A549 (cell line): Measurements from ENCODE around the gene SRPK1. TPM values are rescaled to one million over a fixed set of nuclear protein-coding genes. Genes with fewer than 3 reads are reported as not detected.

ENCODE experiments used
- ATAC-seq, 2 experiments: fragments of 200-7000 bp in 1 of 2; fragments of >200 bp in 1 of 2; cut with Nextera tagmentation in 1 of 2; cut with Tn5 transposase in 1 of 2; 3 replicates each; pipeline versions ENCODE4 v1.8.0 to v1.9.1; 2018 to 2020; ENCODE audit warnings: mild to moderate bottlenecking in 1 of 2, moderate library complexity in 1 of 2
- CTCF ChIA-PET: fragments of 300-600 bp; sonication (Branson Sonifier 250); formaldehyde crosslinking; extraction: SDS; loops from one replicate; lab custom pipeline; 2021; ENCODE audit warnings: antibody characterized with exemption, inconsistent platforms; lab: Yijun Ruan, JAX
- POLR2A ChIA-PET: fragments of 350-600 bp; formaldehyde crosslinking; extraction: SDS; loops from one replicate; lab custom pipeline; 2021; ENCODE audit warnings: antibody characterized with exemption, inconsistent platforms; lab: Yijun Ruan, JAX
- DNase-seq, 2 experiments: peaks; one replicate each; pipeline versions ENCODE4 v3.0.0 to v3.0.0-alpha.2; 2011 to 2016; ENCODE audit warnings: low read depth in 1 of 2, low spot score in 1 of 2
- FAIRE-seq: peaks from 2 replicates; lab custom pipeline; 2011; peaks lifted over from hg19 to GRCh38; lab: Jason Lieb, UNC
- H3K27ac ChIP-seq, 2 experiments: fragments of >200 bp; sonication (Bioruptor Twin); formaldehyde crosslinking; 3 replicates each; pipeline ENCODE4 v1.5.1; 2016 to 2017
- H3K4me1 ChIP-seq: fragments of >200 bp; sonication (Bioruptor Twin); formaldehyde crosslinking; 3 replicates; pipeline ENCODE4 v1.6.1; 2016
- H3K4me2 ChIP-seq: fragments of >200 bp; sonication (Bioruptor Twin); formaldehyde crosslinking; 3 replicates; pipeline ENCODE4 v1.6.1; 2016
- H3K4me3 ChIP-seq: fragments of >200 bp; sonication (Bioruptor Twin); formaldehyde crosslinking; 3 replicates; pipeline ENCODE4 v1.5.1; 2016
- H3K9me3 ChIP-seq: fragments of >200 bp; sonication (Bioruptor Twin); formaldehyde crosslinking; 3 replicates; pipeline ENCODE4 v1.6.1; 2016
- CBX8 ChIP-seq: fragments of 200-600 bp; sonication (generic); IDR thresholded peaks from 2 replicates; pipeline ENCODE4 v1.6.1; 2016
- CEBPB ChIP-seq, 2 experiments: fragments of >200 bp in 1 of 2; sonication (Bioruptor Twin) in 1 of 2; formaldehyde crosslinking in 1 of 2; IDR thresholded peaks; 2 replicates each; pipeline ENCODE4 v1.6.1; 2012 to 2016
- CHD2 ChIP-seq: fragments of 150-350 bp; IDR thresholded peaks from 2 replicates; pipeline ENCODE4 v1.6.1; 2014; ENCODE audit warnings: low read length; ENCODE audit not compliant: partially characterized antibody
- EP300 ChIP-seq, 2 experiments: fragments of >200 bp; sonication (Bioruptor Twin); formaldehyde crosslinking; IDR thresholded peaks; 2 replicates in 1 of 2; 3 replicates in 1 of 2; pipeline ENCODE4 v1.6.1; 2016 to 2017
- ESRRA ChIP-seq: fragments of 150-350 bp; IDR thresholded peaks from 2 replicates; pipeline ENCODE4 v1.6.1; 2014; ENCODE audit warnings: mild to moderate bottlenecking, low read length, borderline replicate concordance
- FOSB ChIP-seq: fragments of 250-450 bp; sonication (Bioruptor Pico); IDR thresholded peaks from 2 replicates; pipeline ENCODE4 v1.5.0; 2020; ENCODE audit warnings: mild to moderate bottlenecking, moderate library complexity
- FOXS1 ChIP-seq: fragments of 250-450 bp; sonication (Bioruptor Pico); IDR thresholded peaks from 2 replicates; pipeline ENCODE4 v1.5.0; 2020; ENCODE audit warnings: mild to moderate bottlenecking, moderate library complexity
- HOXA7 ChIP-seq: fragments of 250-450 bp; sonication (Bioruptor Pico); IDR thresholded peaks from 2 replicates; pipeline ENCODE4 v1.5.0; 2020; ENCODE audit warnings: mild to moderate bottlenecking, moderate library complexity
- HOXB13 ChIP-seq: fragments of 250-450 bp; sonication (Bioruptor Pico); IDR thresholded peaks from 2 replicates; pipeline ENCODE4 v1.5.0; 2020; ENCODE audit warnings: low read depth, mild to moderate bottlenecking, moderate library complexity
- JUN ChIP-seq, 2 experiments: fragments of >200 bp; sonication (Bioruptor Twin); formaldehyde crosslinking; IDR thresholded peaks; 2 replicates in 1 of 2; 3 replicates in 1 of 2; pipeline ENCODE4 v1.6.1; 2016 to 2017
- JUNB ChIP-seq: fragments of >200 bp; sonication (Bioruptor Twin); formaldehyde crosslinking; IDR thresholded peaks from 2 replicates; pipeline ENCODE4 v1.6.1; 2016
- MAX ChIP-seq: IDR thresholded peaks from 2 replicates; pipeline ENCODE4 v1.6.1; 2012
- MAZ ChIP-seq: fragments of 150-350 bp; IDR thresholded peaks from 2 replicates; pipeline ENCODE4 v1.6.1; 2014; ENCODE audit warnings: antibody characterized with exemption, low read depth, low read length, borderline replicate concordance
- NFE2L2 ChIP-seq: fragments of 150-350 bp; conservative IDR thresholded peaks from 2 replicates; pipeline ENCODE4 v1.6.1; 2014; ENCODE audit warnings: low read length
- NPAS2 ChIP-seq: fragments of 250-450 bp; sonication (Bioruptor Pico); IDR thresholded peaks from 2 replicates; pipeline ENCODE4 v1.8.0; 2022; ENCODE audit warnings: mild to moderate bottlenecking, moderate library complexity, borderline replicate concordance
- NR3C1 ChIP-seq: fragments of >200 bp; sonication (Bioruptor Twin); formaldehyde crosslinking; IDR thresholded peaks from 3 replicates; pipeline ENCODE4 v1.6.1; 2017
- POLR2A ChIP-seq: IDR thresholded peaks from 2 replicates; pipeline ENCODE4 v1.6.1; 2012; ENCODE audit warnings: mild to moderate bottlenecking, low read length
- RARB ChIP-seq: fragments of 250-450 bp; sonication (Bioruptor Pico); IDR thresholded peaks from 2 replicates; pipeline ENCODE4 v1.8.0; 2021; ENCODE audit warnings: mild to moderate bottlenecking, moderate library complexity
- RFX5 ChIP-seq: fragments of 450-650 bp; IDR thresholded peaks from 2 replicates; pipeline ENCODE4 v1.7.1; 2014; ENCODE audit warnings: antibody characterized with exemption, mild to moderate bottlenecking, moderate library complexity
- SREBF2 ChIP-seq: fragments of 450-650 bp; IDR thresholded peaks from 2 replicates; pipeline ENCODE4 v1.6.1; 2014; ENCODE audit warnings: mild to moderate bottlenecking, moderate library complexity
- TFCP2L1 ChIP-seq: fragments of 250-450 bp; sonication (Bioruptor Pico); IDR thresholded peaks from 2 replicates; pipeline ENCODE4 v1.5.0; 2021; ENCODE audit warnings: mild to moderate bottlenecking
- ZC3H11A ChIP-seq: fragments of 450-650 bp; IDR thresholded peaks from 2 replicates; pipeline ENCODE4 v1.6.1; 2014; ENCODE audit warnings: antibody characterized with exemption, mild to moderate bottlenecking
- ZNF302 ChIP-seq: fragments of 250-450 bp; sonication (Bioruptor Pico); IDR thresholded peaks from 2 replicates; pipeline ENCODE4 v1.9.0; 2021; ENCODE audit warnings: inconsistent platforms, mild to moderate bottlenecking, moderate library complexity
- ZSCAN20 ChIP-seq: fragments of 250-450 bp; sonication (Bioruptor Pico); IDR thresholded peaks from 2 replicates; pipeline ENCODE4 v1.8.0; 2022; ENCODE audit warnings: mild to moderate bottlenecking, moderate library complexity
- WGBS: methylation state at CpG from one replicate; pipeline ENCODE4 v1.1.6; 2017; ENCODE audit errors: missing lambda C conversion rate; 5-methylcytosine and 5-hydroxymethylcytosine counted together
- polyA plus RNA-seq, 4 experiments: library from polyadenylated mRNA; depleted of rRNA in 3 of 4; stranded (reverse); fragments of >200 nt; fragmentation: RNase III in 1 of 4; extraction: RNeasy Plus Mini Kit Qiagen cat#74134 plus additional on column Dnase treatment in 1 of 4; gene quantifications; 2 replicates in 3 of 4; 3 replicates in 1 of 4; pipeline ENCODE4 v1.2.3, GENCODE V29; 2011 to 2017
- TF ChIP-seq, protein P1 (sequence below): fragments of 250-450 bp; sonication (Bioruptor Pico); IDR thresholded peaks from 2 replicates; pipeline ENCODE4 v1.5.0; 2021; ENCODE audit warnings: mild to moderate bottlenecking, moderate library complexity, borderline replicate concordance
- TF ChIP-seq, protein P2 (sequence below): fragments of >200 bp; sonication (Bioruptor Twin); formaldehyde crosslinking; IDR thresholded peaks from 3 replicates; pipeline ENCODE4 v1.6.1; 2016

SRPK1 gene
- polyA plus RNA-seq, 2 of the 4 experiments (the other 2 are of a cell fraction): 46.9 to 65.9 TPM

- Histone ChIP-seq H3K9me3 (no peaks in the 10 kb centered on the region), H3K4me2 (no peak overlapping the region), H3K27ac (no peak overlapping the region), H3K4me3 (no peak overlapping the region)
- no peak for DNase-seq
- POLR2A ChIA-PET: no interaction called here
- ATAC-seq: no peak
- TF ChIP-seq HOXA7 (CRISPR knock-in tag) (no peak), CHD2 (no peak), MAX (no peak), RARB (no peak), SREBF2 (no peak), POLR2A (no peak), ZSCAN20 (no peak), ESRRA (no peak), JUN (IDR thresholded peaks at IDR 0.05) (no peak), JUNB (no peak), TFCP2L1 (CRISPR knock-in tag) (no peak)
- TF ChIP-seq, protein P1, sequence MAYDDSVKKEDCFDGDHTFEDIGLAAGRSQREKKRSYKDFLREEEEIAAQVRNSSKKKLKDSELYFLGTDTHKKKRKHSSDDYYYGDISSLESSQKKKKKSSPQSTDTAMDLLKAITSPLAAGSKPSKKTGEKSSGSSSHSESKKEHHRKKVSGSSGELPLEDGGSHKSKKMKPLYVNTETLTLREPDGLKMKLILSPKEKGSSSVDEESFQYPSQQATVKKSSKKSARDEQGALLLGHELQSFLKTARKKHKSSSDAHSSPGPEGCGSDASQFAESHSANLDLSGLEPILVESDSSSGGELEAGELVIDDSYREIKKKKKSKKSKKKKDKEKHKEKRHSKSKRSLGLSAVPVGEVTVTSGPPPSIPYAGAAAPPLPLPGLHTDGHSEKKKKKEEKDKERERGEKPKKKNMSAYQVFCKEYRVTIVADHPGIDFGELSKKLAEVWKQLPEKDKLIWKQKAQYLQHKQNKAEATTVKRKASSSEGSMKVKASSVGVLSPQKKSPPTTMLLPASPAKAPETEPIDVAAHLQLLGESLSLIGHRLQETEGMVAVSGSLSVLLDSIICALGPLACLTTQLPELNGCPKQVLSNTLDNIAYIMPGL (CRISPR knock-in tag): no peak
- TF ChIP-seq, all 56 proteins: peak for 0
- WGBS: 78% methylated on average over 5 of the region's 5 CpGs
- FAIRE-seq: no peak
- peaks cover 6% of the 10 kb centered on the region; the same call in 1 of the 3 replicates for H3K4me1 ChIP-seq
- CTCF ChIA-PET: interaction anchor here (1.4 kb wide), 1 partner anchor 72 kb away, joined by 6 read pairs; the partner anchor contains the start of gene MAPK14
Observed at GRCh38 chr6:35955521-35955920, 34.6 kb upstream of the SRPK1 start.

- no peak overlapping the region for H3K4me2 ChIP-seq
- FAIRE-seq (no peak), DNase-seq (no peak), ATAC-seq (no peak)
- no peak overlapping the region for H3K27ac ChIP-seq
- ChIA-PET CTCF (interaction anchor here (1.4 to 1.7 kb wide), 2 partner anchors 12 to 72 kb away, joined by 4 to 6 read pairs; partner anchors contain the start of gene MAPK14), POLR2A (no interaction called here)
- H3K4me1 ChIP-seq: peaks cover 6% of the 10 kb centered on the region; the same call in 1 of the 3 replicates
- WGBS: 88% methylated on average over 8 of the region's 8 CpGs
- H3K9me3 ChIP-seq: no peaks in the 10 kb centered on the region
- no peak for TF ChIP-seq RFX5
- no peak for TF ChIP-seq NFE2L2
- TF ChIP-seq HOXB13 (CRISPR knock-in tag): no peak
- TF ChIP-seq, protein P2, sequence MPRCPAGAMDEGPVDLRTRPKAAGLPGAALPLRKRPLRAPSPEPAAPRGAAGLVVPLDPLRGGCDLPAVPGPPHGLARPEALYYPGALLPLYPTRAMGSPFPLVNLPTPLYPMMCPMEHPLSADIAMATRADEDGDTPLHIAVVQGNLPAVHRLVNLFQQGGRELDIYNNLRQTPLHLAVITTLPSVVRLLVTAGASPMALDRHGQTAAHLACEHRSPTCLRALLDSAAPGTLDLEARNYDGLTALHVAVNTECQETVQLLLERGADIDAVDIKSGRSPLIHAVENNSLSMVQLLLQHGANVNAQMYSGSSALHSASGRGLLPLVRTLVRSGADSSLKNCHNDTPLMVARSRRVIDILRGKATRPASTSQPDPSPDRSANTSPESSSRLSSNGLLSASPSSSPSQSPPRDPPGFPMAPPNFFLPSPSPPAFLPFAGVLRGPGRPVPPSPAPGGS: no peak
- TF ChIP-seq ESRRA: no peak
- TF ChIP-seq ZSCAN20: no peak
- TF ChIP-seq FOXS1 (CRISPR knock-in tag): no peak
- TF ChIP-seq NPAS2: no peak
- no peak for TF ChIP-seq ZC3H11A
- no peak for TF ChIP-seq EP300 (IDR thresholded peaks at IDR 0.05)
- TF ChIP-seq FOSB (CRISPR knock-in tag): no peak
- no peak for TF ChIP-seq MAZ
- TF ChIP-seq CBX8: no peak
- TF ChIP-seq NR3C1: no peak
- no peak for TF ChIP-seq MAX
- TF ChIP-seq CEBPB (IDR thresholded peaks at IDR 0.05): no peak
- TF ChIP-seq ZNF302: no peak
- H3K4me3 ChIP-seq: no peak overlapping the region
Observed at GRCh38 chr6:35955071-35955470, 34.2 kb upstream of the SRPK1 start.
